Measurements from ENCODE around the gene ATP8B3. TPM values are rescaled to one million over a fixed set of nuclear protein-coding genes. Genes with fewer than 3 reads are reported as not detected.

The ATP8B3 gene
- total and polyA plus RNA-seq, 2 of the 13 experiments (the other 11 are each of a cell fraction or from before 2014, with no cell fraction given) = 2.6 to 5.9 TPM

DNA sequence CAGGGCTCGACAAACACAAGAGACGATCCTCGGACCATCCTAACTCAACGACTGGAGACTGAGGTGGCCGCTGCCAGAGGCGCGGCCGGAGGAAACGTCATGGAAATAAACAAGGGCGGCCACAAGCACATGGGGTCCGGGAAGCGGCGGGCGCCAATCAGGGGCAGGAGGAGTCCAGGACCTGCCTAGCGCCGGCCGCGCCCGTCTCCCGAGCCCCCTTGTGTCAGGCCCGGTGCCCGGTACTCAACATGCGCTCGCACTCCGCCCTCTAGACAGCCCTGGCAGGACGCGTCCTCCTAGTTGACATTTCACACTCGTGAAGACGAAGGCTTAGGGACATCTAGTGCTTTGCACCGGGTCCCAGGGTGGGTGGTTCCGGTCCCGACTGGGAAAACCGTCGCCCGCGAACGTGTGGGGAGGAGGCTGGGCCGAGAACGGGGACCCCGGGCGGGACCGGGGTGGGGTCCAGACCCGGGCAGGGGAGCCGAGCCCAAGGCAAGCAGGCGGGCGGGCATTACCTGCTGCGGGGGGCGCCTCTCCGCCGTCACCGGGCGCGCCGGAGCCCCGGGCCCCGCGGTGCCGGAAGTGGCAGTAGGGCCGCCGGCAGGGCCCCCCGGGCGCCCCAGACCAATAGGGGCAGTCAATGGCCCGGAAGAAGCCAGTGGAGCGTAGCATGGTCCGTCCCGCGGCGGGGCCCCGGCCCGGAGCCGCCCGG, 35.8 kb upstream of the ATP8B3 start (continued):
- TF ChIP-seq, protein P1, sequence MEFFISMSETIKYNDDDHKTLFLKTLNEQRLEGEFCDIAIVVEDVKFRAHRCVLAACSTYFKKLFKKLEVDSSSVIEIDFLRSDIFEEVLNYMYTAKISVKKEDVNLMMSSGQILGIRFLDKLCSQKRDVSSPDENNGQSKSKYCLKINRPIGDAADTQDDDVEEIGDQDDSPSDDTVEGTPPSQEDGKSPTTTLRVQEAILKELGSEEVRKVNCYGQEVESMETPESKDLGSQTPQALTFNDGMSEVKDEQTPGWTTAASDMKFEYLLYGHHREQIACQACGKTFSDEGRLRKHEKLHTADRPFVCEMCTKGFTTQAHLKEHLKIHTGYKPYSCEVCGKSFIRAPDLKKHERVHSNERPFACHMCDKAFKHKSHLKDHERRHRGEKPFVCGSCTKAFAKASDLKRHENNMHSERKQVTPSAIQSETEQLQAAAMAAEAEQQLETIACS (CRISPR knock-in tag; IDR thresholded peaks at IDR 0.05) = no peak
- no peak for TF ChIP-seq DR1 (CRISPR knock-in tag; IDR thresholded peaks at IDR 0.05)
- TF ChIP-seq ZNF607 (CRISPR knock-in tag; IDR thresholded peaks at IDR 0.05; ENCODE audit: borderline replicate concordance) = no peak
- no peak for TF ChIP-seq ZNF720 (CRISPR knock-in tag; IDR thresholded peaks at IDR 0.05)
- no peak; the same call in 1 of the 2 replicates for TF ChIP-seq ARNTL (CRISPR knock-in tag; IDR thresholded peaks at IDR 0.05)
- TF ChIP-seq MEIS2 (CRISPR knock-in tag; IDR thresholded peaks at IDR 0.05) = no peak
- TF ChIP-seq EEA1 (CRISPR knock-in tag; IDR thresholded peaks at IDR 0.05; ENCODE audit: borderline replicate concordance) = no peak
- TF ChIP-seq HNF4A (CRISPR knock-in tag; IDR thresholded peaks at IDR 0.05) = no peak
- TF ChIP-seq JARID2 (CRISPR knock-in tag; IDR thresholded peaks at IDR 0.05; ENCODE audit: insufficient replicate concordance) = no peak
- no peak for TF ChIP-seq ZNF292 (CRISPR knock-in tag; IDR thresholded peaks at IDR 0.05; ENCODE audit: borderline replicate concordance, low read depth)
- TF ChIP-seq CHD4 (IDR thresholded peaks at IDR 0.05; ENCODE audit: borderline replicate concordance, low read length) = no peak
- no peak for TF ChIP-seq SCMH1 (CRISPR knock-in tag; IDR thresholded peaks at IDR 0.05; ENCODE audit: borderline replicate concordance)
- no peak for TF ChIP-seq SETDB1 (CRISPR knock-in tag; IDR thresholded peaks at IDR 0.05; ENCODE audit: borderline replicate concordance)
- no peak for TF ChIP-seq ZNF652 (CRISPR knock-in tag; IDR thresholded peaks at IDR 0.05; ENCODE audit: borderline replicate concordance, low read depth)
- no peak for TF ChIP-seq ZNF260 (CRISPR knock-in tag; IDR thresholded peaks at IDR 0.05; ENCODE audit: borderline replicate concordance, low read depth)
- TF ChIP-seq RXRA (CRISPR knock-in tag; IDR thresholded peaks at IDR 0.05) = peak; percentile 33; the same call in 1 of the 2 replicates
- TF ChIP-seq ZNF816 (CRISPR knock-in tag; IDR thresholded peaks at IDR 0.05; ENCODE audit: borderline replicate concordance) = no peak; the same call in 1 of the 2 replicates
- no peak; the same call in 1 of the 2 replicates for TF ChIP-seq ZNF296 (CRISPR knock-in tag; conservative IDR thresholded peaks at IDR 0.05)
- no peak for TF ChIP-seq MTA1 (CRISPR knock-in tag; IDR thresholded peaks at IDR 0.05; ENCODE audit: borderline replicate concordance)
- no peak for TF ChIP-seq MEIS1 (CRISPR knock-in tag; IDR thresholded peaks at IDR 0.05; ENCODE audit: borderline replicate concordance)
- no peak for TF ChIP-seq LCORL (IDR thresholded peaks at IDR 0.05)
- peak; percentile 24; the same call in 1 of the 2 replicates for TF ChIP-seq LCORL (CRISPR knock-in tag; IDR thresholded peaks at IDR 0.05)
- TF ChIP-seq ZNF101 (CRISPR knock-in tag; IDR thresholded peaks at IDR 0.05; ENCODE audit: borderline replicate concordance, low read depth) = no peak
- no peak for TF ChIP-seq ZNF615 (CRISPR knock-in tag; IDR thresholded peaks at IDR 0.05; ENCODE audit: borderline replicate concordance)
- no peak for TF ChIP-seq ZBTB3 (CRISPR knock-in tag; IDR thresholded peaks at IDR 0.05; ENCODE audit: borderline replicate concordance, low read depth)
- no peak for TF ChIP-seq ZFP37 (CRISPR knock-in tag; IDR thresholded peaks at IDR 0.05; ENCODE audit: borderline replicate concordance)
- TF ChIP-seq NR2F2 (IDR thresholded peaks at IDR 0.05; ENCODE audit: borderline replicate concordance, low read depth) = no peak
- no peak for TF ChIP-seq ZSCAN12 (CRISPR knock-in tag; IDR thresholded peaks at IDR 0.05)
- no peak for TF ChIP-seq ZNF235 (CRISPR knock-in tag; IDR thresholded peaks at IDR 0.05; ENCODE audit: borderline replicate concordance)
